GM19372 (cell line): Measurements from ENCODE around the gene ZNF609.
"Not testable (repeated sequence)": the region's sequence is repeated elsewhere in the genome, so short reads cannot be mapped to it uniquely, and the experiment has no call there.

ENCODE experiments used
- ATAC-seq: cut with Tn5 transposase; IDR thresholded peaks from one replicate; pipeline ENCODE4 v1.9.1; 2021; ENCODE audit warnings: mild to moderate bottlenecking, low read depth, moderate library complexity; ENCODE audit not compliant: unreplicated experiment

ZNF609 gene

DNA sequence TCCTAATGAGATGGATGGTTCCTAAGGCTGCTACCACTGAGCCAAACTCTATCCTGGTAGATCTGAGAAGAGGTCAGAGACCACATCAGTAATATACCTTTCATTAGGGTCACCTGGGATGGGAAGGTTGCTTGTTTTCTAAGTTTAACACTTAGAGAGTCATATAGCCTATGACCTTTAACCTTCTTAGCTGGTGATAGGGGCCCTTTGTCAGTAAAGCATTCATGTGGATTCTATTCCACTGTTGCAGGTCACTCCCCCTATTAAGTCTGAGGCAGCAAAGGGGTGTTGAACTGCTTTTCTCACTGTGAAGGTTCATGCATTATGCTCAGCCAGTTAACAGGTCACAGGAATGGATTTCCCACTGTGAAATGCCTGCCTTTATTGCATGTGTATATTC is 6.1 kb upstream of the ZNF609 start:
- ATAC-seq: no peak

DNA sequence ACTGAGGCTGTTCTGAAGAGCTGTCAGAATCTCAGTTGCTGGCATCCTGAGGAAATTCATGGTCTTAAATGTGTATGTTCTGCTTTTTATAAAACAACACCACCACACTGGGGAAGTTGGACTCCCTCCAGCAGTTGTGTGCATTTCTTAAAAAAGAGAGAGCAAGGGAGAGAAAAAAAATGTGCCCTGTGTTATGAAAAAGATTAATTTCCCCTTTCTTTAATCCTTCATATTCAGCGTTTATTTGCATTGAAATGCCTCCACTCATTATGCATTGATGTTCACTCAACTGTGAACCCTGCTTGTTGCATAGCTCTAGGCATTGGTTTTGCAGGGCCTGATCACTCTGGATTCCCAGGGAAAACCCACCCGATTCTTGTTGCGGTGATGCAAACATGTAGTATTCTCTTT is 4.4 kb upstream of the ZNF609 start:
- ATAC-seq: no peak

- ATAC-seq: no peak
Observed at GRCh38 chr15:64456634-64457108, 3.7 kb upstream of the ZNF609 start.

GRCh38 chr15:64459066-64459781 is 1.2 kb upstream of the ZNF609 start:
- no peak for ATAC-seq

GRCh38 chr15:64460724-64461720 is 644 bp downstream of the ZNF609 start:
- no peak for ATAC-seq

GRCh38 chr15:64461721-64462162 is 1.4 kb downstream of the ZNF609 start:
- no peak for ATAC-seq

- no peak for ATAC-seq
Observed at GRCh38 chr15:64462492-64462891, 2.1 kb downstream of the ZNF609 start.

- ATAC-seq: no peak
Observed at GRCh38 chr15:64464276-64465005, 4.1 kb downstream of the ZNF609 start.

DNA sequence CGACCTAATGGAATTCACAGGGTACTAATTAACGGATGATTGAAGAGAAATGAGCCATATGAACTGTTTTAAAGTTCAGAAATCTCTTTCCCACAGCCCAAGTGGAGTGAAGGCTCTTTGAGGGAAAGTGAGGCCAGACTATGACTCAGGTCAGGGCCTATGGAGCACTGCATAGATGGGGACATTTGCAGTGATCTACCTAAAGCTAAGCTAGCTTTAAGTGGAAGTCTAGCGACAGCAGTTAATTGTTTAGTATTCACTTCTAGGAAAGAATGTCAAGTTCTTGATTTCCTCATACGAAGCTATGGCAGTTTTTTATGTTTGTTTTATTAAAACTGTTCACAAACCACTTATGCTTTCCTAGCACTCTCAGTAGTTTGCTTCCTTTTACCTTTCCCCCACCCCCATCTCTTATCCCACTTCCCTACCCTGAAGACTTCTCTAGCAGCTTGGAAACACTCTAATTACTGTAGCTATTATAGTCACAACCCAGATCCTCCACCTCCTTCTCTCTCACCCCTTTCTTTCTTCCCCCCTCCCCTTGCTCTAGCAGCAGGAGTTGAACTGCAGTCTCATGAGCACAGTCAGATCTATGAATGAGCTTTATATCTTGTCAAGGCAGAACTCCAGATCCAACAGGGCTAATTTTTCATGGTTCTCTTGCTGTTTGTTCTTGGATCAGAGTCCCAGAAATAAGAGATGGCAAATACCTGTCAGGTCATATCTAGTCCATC is 6.2 kb downstream of the ZNF609 start:
- no peak for ATAC-seq

GRCh38 chr15:64472161-64472560 is 11.8 kb downstream of the ZNF609 start:
- ATAC-seq: no peak

DNA sequence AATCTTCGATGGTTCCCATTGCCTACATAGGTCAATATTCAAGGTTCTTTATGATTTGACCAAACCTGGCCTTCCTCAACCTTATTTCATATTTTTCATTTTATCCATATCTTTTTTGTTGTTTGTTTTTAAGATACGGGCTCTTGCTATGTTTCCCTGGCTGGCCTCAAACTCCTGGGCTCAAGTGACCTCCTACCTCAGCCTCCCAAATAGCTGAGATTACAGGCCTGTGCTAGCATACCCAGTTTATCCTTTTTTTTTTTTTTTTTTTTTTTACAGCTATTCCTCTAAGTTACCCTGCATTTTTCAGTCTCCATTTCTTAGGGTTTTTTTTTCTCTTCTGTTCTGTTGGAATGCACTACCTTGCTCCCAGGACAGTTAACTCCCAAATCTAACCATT is 14.5 kb downstream of the ZNF609 start:
- ATAC-seq: no peak

DNA sequence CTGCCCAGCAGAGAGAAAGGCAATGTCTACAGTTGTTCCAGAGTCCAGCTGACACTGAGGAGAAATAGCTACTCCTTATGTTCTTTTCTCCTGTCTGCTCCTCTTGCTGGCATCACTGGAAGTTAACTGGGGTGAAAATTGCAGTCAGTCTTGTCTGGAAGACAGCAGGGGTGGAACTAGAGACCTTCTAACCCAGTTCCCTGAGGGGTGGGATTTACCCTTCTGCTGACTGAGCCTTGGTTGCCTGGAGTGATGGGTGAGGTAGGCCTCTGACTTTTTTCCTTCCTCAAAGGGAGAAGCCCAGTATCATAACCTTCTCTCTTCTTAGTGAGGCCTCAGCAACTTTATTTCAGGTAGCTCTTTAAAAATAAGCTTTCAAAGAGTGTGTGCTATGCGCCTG is 16.2 kb downstream of the ZNF609 start:
- ATAC-seq: no peak

- no peak for ATAC-seq
Observed at GRCh38 chr15:64478863-64479262, 18.5 kb downstream of the ZNF609 start.

GRCh38 chr15:64480891-64481290 is 20.5 kb downstream of the ZNF609 start:
- no peak for ATAC-seq

DNA sequence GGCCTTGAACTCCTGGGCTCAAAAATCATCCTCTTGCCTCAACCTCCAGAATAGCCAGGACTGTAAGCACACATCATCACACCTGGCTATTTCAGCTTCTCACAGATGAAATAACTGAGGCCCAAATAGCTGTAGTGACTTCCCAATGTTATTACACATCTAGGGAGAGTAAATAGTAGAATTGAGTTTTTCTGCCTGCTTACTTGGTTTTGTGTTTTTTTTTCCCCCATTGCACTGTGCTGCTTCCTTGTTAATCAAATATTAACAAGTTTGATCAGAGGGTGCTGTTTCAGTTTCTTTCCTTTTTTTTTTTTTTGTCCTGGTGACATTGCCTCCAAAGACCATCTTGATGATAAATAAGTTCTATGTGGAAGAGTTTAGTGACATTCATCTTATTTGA is 23.4 kb downstream of the ZNF609 start:
- no peak for ATAC-seq

- ATAC-seq: no peak
Observed at GRCh38 chr15:64485796-64486195, 25.4 kb downstream of the ZNF609 start.

GRCh38 chr15:64490598-64491259 is 30.4 kb downstream of the ZNF609 start:
- ATAC-seq: no peak

- no peak for ATAC-seq
Observed at GRCh38 chr15:64493641-64494040, 33.3 kb downstream of the ZNF609 start.

DNA sequence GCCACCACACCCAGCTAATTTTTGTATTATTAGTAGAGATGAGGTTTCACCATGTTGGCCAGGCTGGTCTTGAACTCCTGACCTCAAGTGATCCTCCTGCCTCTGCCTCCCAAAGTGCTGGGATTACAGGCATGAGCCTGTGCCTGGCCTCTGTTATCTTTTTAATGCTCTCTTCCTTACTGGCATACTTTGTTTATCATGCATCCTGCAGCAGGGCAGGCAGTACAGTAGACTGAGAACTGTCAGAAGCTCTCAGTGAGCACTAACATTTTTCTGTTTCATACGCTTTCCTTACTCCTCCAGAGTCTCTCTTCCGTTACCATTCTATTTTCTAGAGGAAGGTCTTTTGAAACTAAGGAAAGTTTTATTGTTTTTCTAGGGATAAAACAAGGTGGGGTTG is 35.6 kb downstream of the ZNF609 start:
- ATAC-seq: not testable (repeated sequence)
